Medulla oblongata (tissue), 1 donor: ENCODE data around the gene NAGPA.

Experiments
- DNase-seq: peaks from one replicate; pipeline ENCODE4 v3.0.0-alpha.2; 2015; ENCODE audit errors: extremely low spot score

Gene NAGPA

DNA sequence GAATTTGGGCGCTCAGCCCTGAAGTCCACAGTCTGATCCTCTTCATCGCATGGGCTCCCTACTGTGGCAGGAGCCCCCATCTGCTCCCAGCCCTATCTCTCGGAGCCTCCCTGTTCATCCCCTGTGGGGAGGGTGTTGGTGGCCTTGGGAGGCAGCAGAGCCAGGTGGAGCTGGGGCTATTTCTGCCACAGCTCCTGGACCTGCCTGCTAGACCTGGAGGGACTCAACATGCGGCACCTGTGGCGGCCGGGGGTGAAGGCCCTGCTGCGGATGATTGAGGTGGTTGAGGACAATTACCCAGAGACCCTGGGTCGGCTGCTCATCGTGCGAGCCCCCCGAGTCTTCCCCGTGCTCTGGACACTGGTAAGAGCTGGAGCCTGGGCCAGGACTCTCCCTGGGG, 30.5 kb downstream of the NAGPA start:
- no peak for DNase-seq

DNA sequence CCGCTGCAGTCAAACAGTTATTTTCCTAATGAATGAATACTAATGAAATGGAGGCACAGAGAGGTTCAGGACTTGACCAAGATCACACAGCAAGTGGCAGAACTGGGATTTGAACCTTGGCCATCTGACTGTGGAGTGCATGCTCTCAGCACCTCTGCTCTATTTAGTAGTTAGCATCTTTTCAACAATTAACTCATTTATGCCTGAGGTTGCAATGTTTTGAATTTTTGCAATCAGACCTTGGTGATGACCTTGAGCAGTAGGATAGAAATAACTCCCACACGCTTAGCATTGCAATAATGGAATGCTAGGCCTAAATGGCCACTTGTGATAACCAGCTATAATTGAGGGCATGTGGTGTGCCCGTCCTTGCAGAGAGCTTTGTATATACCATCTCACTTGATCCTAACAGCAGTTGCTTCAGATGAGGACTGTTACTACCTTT, 31.0 kb downstream of the NAGPA start:
- no peak for DNase-seq

DNA sequence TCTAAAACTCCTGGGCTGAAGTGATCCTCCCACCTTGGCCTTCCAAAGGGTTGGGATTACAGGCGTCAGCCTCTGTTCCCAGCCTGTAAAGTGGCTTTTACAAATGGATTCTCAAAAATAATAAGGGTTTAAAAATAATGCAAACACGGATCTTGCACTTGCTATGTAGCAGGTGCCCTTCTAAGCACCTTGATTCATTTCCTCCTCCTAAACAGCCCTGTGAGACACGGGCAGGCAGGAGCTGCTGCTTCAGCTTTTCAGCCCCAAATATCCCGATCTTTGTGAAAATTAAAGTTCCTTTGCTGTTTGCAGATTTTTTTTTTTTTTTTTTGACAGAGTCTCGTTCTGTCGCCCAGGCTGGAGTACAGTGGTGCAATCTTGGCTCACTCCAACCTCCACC, 31.7 kb downstream of the NAGPA start:
- no peak for DNase-seq

DNA sequence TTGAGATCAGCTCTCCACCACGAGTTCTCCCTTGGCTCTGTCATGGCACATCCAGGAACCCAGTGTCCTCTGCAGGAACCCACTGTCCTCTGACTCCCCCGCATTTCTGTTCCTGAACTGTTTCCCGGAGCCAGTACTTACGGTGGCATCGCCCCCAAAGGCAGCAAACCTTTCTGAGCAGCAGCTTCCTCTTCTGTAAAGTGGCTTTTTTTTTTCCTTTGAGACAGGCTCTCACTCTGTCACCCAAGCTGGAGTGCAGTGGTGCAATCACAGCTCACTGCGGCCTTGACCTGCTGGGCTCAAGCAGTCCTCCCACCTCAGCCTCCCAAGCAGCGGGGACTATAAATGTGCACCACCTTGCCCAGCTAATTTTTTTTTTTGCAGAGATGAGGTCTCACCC, 32.2 kb downstream of the NAGPA start:
- no peak for DNase-seq

DNA sequence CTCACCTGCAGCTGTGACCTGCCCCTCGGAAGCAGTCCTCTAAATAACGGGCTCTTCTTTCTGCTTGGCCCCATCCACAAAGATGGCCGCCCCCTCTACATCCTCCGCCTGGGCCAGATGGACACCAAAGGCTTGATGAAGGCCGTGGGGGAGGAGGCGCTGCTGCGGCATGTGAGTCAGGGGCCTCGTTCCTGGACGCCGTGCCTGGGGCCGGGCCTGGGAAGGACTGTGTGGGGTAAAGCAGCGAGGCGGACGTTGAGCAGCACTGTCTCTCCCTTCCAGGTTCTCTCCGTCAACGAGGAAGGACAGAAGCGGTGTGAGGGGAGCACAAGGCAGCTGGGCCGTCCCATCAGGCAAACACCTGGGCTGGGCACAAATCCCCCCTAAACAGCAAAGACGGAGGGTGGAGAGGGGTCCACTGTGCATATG, 33.1 kb downstream of the NAGPA start:
- no peak for DNase-seq

DNA sequence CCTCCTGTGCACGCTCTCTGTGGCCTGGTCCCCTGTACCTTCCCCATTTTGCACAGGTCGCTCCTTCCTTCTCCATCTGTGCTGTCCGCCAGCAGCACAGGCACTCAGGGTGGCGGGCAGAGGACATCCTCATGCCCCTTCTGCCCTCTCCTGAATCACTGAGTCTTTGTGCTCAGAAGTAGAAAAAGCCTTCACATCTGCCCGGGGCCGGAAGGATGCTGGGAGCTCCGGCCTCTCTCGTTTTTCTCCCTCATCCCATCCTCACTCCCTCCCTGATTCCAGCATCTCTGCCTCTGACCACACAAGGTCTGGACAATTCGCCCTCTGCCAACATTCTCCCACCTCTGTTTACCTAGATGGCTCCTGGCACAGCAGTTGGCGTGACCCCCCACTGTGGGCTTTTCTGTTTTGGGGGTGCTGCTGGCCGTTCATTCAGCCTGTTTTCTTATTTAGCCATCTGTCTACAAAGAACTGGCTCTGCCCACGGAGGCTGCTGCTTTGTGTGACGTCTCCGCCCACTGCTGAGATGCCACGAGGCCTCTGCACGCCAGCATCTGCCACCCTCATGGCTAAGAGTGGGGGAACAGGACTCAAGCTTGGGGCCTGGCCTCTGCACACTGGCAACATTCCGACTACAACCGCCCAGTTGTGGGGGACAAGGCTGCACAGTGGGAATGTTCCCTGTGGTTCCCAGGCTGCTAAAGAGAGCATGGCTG, 38.9 kb downstream of the NAGPA start:
- peak; percentile 72 for DNase-seq

DNA sequence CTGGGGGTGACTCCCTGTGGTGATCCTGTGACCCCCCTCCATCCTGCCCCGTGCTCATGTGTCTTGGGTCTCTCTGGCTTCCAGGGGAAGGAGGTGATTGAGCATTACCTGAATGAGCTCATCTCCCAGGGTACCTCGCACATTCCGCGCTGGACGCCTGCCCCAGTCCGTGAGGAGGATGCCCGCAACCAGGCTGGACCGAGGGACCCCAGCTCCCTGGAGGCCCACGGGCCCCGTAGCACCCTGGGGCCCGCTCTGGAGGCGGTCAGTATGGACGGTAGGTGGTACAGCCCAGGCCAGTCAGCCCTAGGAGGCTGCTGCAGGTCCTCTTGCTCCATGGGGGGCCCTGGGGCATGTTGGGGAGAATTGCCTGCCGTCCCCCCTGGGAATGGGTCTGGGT, 42.0 kb downstream of the NAGPA start:
- no peak for DNase-seq

DNA sequence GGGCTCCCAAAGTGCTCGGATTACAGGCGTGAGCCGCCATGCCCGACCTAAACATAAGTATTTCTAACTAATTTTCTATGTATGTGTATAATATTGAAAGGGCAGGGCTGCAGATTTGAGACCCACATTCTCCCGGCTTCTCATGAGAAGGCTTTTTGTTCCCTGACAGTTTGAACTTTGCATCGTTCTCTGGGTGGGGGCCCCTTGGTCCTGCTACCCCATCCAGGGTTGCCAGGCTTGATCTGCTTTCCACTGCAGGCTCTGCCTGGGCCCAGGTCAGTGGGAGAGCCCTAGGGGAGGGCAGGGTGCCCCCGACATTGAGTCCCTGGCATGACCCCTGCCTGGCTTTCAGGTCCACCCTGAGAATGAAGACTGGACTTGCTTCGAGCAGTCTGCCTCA, 43.3 kb downstream of the NAGPA start:
- DNase-seq: no peak

DNA sequence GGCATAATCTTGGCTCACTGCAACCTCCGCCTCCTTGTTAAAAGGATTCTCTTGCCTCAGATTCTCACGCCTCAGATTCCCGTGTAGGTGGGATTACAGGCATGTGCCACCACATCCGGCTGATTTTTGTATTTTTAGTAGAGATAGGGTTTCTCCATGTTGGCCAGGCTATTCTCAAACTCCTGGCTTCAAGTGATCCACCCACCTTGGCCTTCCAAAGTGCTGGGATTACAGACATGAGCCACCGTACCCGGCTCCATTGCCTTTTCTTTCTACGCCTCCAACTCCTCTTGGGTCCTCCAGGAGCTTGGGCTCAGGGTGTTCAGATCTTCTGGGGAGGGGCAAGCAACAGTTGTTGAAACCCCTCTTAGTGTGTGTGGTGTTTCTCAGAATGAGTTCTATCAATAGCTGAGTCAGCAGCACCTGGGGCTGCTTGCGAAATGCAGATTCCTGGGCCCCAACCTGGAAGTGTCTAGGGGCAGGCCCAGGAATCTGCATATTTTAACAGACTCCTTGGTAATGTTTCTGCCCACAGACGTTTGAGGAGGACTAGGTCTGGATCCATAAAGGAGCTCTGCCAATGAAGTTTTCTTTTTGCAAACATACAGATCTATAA, 44.2 kb downstream of the NAGPA start:
- no peak for DNase-seq

DNA sequence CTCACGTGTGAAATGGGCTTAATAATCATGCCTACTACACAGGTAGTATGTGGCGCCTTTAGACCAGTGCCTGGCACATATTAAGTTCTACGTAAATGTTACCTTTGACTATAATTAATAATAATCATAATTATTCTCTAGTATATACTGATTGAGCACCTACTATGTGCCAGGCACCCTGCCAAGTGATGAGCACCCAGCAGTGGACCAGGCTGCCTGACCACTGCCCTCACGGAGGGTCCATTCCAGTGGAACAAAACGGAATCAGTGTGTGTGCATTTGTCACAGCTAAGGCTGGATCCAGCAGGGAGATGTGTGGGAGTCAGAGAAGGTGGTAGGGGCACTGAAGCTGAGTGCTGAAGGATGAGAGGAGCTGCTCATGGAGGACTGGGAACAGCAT, 45.1 kb downstream of the NAGPA start:
- DNase-seq: no peak

DNA sequence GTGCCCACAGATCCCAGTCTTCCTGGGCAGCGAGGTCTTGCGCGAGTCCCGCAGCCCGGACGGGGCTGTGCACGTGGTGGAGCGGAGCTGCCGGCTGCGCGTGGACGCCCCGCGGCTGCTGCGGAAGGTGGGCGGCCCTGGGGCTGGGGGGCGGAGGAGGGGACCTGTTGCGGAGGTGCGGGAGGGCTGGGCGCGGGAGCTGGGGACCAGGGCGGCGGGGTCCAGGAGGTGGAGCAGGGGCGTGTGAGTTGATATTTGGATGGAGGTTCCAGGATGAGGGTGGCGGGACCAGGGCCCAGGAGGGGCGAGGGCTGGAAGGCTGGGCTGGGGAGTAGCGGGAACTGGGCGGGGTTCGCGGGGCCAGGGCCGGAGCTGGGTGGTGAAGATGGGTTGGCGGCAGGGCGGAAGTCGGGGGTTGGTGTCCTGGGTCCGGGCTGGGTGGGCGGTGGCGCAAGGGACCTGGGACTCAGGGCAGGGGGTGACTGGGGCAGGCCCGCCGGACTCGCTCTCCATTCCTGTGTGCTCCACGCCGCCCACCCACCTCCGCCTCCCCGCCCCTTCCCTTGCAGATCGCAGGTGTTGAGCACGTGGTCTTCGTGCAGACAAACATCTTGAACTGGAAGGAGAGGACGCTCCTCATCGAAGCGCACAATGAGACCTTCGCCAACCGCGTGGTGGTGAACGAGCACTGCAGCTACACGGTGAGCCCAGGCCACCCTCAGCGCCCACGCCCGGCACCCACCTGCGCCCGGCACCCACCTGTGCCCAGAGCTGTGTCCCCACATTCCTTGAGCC, 46.0 kb downstream of the NAGPA start:
- DNase-seq: no peak

DNA sequence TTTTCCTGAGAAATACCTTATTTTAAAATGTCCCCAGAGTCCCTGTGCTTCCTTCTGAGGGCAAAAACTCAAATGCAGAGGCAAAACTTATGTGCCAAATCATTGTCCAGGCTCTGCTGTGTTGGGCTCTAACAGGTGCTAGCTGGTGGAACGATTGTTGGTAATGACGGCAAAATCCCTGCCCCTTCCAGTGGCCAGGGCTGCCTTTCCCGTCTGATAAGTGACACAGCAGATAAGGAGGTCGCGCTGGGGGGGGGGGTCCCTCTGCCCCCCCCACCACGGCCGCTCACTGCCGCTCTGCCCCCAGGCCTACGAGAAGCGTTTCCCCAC, 46.5 kb downstream of the NAGPA start:
- DNase-seq: no peak

DNA sequence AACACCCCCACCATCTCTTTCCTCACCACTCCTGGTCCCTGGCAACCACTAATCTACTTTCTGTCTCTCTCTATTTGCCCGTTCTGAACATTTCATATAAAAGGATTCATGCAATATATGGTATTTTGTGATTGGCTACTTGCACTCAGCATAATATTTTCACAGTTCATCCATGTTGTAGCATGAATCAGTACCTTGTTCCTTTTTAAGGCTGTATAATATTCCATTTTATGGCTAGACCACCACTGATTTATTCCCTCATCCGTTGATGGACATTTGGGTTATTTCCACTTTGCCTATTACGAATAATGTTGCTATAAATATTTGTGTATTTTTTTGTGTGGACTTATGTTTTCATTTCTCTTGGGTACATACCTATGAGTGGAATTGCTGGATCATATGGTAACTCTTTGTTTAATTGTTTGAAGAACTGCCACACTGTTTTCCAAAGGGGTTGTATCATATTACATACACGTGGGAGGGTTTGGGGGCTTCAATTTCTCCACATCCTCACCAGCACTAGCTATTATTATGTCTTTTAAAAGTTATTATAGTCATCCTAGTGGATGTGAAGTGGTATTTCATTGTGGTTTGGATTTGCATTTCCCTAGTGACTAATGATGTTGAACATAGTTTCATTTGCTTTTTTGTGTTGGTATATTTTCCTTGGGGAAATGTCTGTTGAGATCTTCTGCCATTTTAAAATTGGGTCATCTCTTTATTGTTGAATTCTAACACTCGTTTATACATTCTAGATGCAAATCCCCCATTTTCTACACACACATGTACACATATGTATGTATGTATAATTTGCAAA, 49.4 kb downstream of the NAGPA start:
- no peak for DNase-seq

DNA sequence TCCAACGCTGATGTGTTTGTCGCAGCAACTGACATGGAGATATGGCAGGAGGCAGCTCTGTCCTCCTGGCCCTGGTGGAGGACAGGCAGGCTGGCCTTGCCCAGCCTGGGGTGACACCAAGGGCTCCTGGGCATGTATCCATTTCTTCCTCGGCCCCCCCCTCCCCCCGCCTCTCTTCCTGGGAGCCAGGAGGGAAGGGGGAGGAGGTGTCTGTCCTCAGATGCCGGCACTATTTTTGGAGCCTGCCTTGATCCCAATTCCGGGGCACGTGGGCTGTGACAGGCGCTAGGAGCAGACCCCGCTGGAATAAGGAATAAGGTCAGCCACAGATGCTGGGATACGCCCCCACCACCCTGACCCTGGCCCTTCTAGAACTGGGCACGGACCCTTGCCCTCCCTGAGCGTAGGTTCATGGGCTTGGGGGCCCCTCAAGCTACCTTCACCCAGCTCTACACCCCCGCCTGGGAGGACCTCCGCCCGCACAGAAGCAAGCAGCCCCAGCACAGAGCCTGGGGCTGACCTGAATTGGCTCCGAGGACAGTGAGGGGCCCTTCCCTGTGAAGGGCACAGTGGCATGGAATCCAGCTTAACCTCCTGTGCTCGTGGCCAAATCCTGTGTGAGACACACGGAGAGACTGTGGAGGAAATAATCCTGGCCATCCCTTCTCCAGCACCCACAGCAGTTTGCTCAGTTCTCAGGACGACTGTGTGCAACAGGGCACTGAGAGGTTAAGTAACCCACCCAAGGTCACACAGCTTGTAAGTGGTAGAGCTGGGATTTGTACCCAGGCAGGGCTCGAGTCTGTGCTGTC, 51.5 kb downstream of the NAGPA start:
- peak; percentile 45 for DNase-seq

DNA sequence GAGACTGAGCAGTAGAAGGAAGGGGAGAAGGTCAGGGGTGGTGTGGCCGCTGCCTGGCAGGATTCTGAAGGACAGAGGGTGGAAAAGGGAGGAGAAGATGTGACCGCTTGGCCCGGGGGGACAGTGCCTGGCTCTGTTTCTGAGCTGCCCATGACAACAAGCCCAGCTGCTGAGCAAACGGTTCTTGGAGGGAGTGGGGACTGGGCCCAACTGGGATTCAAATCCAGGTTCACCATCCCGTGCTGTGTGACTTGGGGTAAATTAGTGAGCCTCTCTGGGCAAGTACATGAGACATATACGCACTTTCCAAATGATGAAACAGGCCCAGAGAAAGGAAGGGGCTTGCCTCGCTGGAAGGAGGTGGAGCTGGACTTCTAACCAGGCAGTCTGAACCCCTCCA, 52.3 kb downstream of the NAGPA start:
- peak; percentile 42 for DNase-seq

DNA sequence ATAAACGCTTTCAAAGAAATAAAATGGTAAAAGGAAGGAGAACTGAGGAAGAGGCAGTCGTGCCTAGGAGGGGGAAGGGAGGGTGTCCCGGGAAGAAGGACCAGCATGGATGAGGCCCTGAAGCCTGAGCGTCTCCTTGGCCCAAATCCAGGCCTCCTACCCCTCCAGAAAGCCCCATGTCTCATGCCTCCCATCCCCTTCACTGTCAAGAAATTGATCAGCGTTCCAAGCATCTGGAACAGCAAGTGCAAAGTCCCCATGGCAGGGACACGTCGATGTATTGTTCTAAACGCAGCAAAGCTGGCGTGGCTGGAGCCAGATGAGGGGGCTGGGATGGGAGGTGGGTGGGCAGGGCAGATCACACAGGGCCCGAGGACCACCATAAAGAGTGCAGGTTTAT, 53.0 kb downstream of the NAGPA start:
- DNase-seq: no peak

DNA sequence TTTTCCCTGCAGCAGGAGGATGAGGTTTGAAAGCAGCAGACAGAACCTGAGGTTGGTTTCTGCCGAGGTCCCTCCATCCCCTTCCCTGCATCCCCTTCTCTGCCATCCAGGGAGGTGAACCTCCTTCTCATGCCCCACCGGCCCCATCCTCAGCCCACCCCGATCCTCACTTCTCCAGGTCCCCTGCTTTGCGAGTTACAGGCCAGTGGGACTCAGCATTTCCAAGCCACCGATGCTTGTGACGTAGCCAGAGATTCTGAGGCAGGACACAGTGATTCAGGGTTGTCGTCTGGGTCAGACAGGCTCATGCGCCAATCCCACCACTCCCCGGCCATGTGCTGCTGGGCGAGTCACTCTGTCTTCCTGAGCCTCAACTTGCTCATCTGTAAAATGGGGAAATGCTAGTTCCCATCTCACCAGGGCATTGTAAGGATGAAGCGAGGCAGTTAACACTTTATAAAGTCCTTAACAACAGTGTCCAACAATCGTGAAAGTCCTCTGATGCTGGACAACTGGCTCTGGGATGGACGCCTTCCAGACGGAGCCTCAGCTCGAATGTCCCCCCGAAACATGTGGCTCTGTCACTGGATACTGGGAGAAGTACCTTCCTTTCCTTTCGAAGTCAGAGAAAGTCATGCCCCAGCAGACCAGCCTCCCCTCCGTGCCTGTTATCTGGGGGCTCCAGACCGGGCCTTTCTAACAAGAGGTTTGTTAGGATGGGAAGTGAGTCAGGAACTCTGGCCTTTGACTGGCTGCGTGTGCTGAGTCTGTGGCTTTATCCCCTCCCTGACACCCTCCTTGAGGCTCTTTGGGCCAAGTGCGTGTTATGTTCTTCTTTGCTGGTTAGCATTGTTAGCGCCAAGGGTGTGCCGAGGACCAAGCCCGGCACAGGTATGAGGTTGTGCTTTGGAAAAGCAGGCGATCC, 53.7 kb downstream of the NAGPA start:
- no peak for DNase-seq

DNA sequence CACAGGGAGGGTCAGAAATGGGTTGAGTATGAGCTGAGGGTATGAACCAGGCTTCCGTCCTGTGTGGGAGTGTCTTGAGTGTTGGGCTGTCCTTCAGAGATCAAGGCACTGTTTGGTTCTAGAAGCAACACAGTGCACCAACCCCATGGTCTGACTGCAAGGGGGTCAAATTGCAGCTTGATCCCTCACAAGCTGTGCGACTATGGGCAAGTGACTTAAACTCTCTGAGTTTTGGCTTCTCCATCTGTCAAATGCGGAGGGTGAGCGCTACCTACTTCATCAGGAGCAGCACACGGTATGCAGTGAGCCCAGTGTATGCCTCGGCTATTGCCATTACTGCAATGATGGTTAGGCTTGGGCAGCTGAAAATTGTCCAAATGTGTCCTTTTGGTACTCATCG, 54.6 kb downstream of the NAGPA start:
- no peak for DNase-seq

DNA sequence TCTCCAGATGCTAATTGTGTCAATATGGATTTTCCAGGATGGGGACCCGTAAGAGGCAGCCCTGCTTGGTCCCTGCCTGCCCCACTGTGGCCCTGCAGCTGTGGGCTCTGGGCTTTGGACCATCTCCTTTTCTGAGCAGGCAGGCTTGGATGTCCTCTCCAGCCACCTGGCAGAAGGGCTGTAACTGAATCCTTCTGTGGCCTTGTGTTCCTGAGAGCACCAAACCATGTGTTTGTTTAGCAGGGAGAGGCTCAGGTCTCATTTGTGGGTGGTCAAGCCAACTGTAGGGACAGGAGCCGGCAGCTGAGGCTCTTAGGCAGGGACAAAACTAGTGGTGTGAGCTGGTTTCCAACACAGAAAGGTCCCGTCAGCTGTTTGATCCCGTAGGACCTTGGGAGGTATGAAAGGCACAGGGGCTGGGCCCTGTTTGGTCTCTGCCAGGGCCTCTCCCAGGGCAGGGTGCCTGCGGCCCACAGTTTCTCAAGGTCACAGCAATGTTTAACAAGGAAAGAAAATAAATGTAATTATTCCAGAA, 57.1 kb downstream of the NAGPA start:
- no peak for DNase-seq

DNA sequence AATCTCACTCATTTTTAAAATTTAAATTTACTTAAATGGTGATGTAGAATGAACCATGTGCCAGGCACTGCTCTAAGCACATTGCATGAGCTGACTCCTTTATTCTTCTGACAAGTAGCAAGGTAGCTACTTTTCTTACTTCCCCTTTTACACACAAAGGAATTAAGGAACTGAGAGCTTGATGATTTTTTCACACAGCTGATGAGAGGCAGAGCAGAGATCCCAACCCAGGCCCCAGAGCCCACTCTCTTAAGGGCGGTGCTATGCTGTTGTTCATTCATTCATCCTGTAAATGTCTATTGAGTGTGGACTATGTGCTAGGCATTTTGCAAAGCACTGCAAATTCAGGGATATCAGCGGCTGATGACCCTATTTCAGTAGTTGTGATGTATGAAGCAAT, 57.7 kb downstream of the NAGPA start:
- DNase-seq: peak; percentile 33
